MM.1S (cell line): Measurements from ENCODE around the gene MCTP2.

Experiments used
- DNase-seq: peaks from one replicate; pipeline ENCODE4 v3.0.0-alpha.2; 2015
- H2AFZ ChIP-seq: fragments of 300-600 bp; sonication (generic); 2 replicates; pipeline ENCODE4 v1.6.0; 2016; ENCODE audit warnings: antibody characterized with exemption, low read length
- H3F3A ChIP-seq: fragments of 300-600 bp; sonication (generic); 2 replicates; pipeline ENCODE4 v1.6.1; 2016; ENCODE audit warnings: mild to moderate bottlenecking, antibody characterized with exemption, low read length, moderate library complexity, mixed read lengths; ENCODE audit not compliant: insufficient read depth
- H3K27ac ChIP-seq: fragments of 300-600 bp; sonication (generic); 2 replicates; pipeline ENCODE4 v1.5.1; 2016; ENCODE audit warnings: mild to moderate bottlenecking, low read length
- H3K27me3 ChIP-seq: fragments of 300-600 bp; sonication (generic); replicated peaks from 2 replicates; pipeline ENCODE4 v1.6.0; 2016; ENCODE audit warnings: low read length; ENCODE audit not compliant: insufficient read depth
- H3K36me3 ChIP-seq: fragments of 300-600 bp; sonication (generic); replicated peaks from 2 replicates; pipeline ENCODE4 v1.6.1; 2016; ENCODE audit warnings: mild to moderate bottlenecking, low read length, mixed read lengths; ENCODE audit not compliant: insufficient read depth
- H3K4me1 ChIP-seq: fragments of 300-600 bp; sonication (generic); 2 replicates; pipeline ENCODE4 v1.6.1; 2016; ENCODE audit warnings: low read length, mixed read lengths
- H3K4me2 ChIP-seq: fragments of 300-600 bp; sonication (generic); 2 replicates; pipeline ENCODE4 v1.6.0; 2016; ENCODE audit warnings: low read depth, low read length
- H3K4me3 ChIP-seq: fragments of 300-600 bp; sonication (generic); 2 replicates; pipeline ENCODE4 v1.5.1; 2016; ENCODE audit warnings: low read length, mixed read lengths
- H3K79me2 ChIP-seq: fragments of 300-600 bp; sonication (generic); 2 replicates; pipeline ENCODE4 v1.6.1; 2016; ENCODE audit warnings: mixed run types, low read length, mixed read lengths
- H3K9ac ChIP-seq: fragments of 300-600 bp; sonication (generic); 2 replicates; pipeline ENCODE4 v1.6.1; 2016; ENCODE audit warnings: low read length, mixed read lengths
- H3K9me2 ChIP-seq: fragments of 300-600 bp; sonication (generic); replicated peaks from 2 replicates; pipeline ENCODE4 v1.6.1; 2016; ENCODE audit warnings: mild to moderate bottlenecking, low read length, mixed read lengths; ENCODE audit not compliant: insufficient read depth
- H3K9me3 ChIP-seq: fragments of 300-600 bp; sonication (generic); replicated peaks from 2 replicates; pipeline ENCODE4 v1.6.1; 2016; ENCODE audit warnings: mild to moderate bottlenecking, low read length, mixed read lengths; ENCODE audit not compliant: insufficient read depth
- H4K20me1 ChIP-seq: fragments of 300-600 bp; sonication (generic); 2 replicates; pipeline ENCODE4 v1.6.1; 2016; ENCODE audit warnings: mild to moderate bottlenecking, low read length, moderate library complexity, mixed read lengths; ENCODE audit not compliant: insufficient read depth
- EZH2 ChIP-seq: fragments of 300-600 bp; sonication (generic); optimal IDR thresholded peaks from 2 replicates; pipeline ENCODE3; 2017; ENCODE audit warnings: low read depth, mild to moderate bottlenecking, antibody characterized with exemption, low read length, mixed read lengths
- EZH2phosphoT487 ChIP-seq: fragments of 300-600 bp; sonication (generic); IDR thresholded peaks from 2 replicates; pipeline ENCODE4 v1.6.1; 2018; ENCODE audit warnings: antibody characterized with exemption, low read length
- TF ChIP-seq, protein P1 (sequence below): fragments of 300-600 bp; sonication (generic); IDR thresholded peaks from 2 replicates; pipeline ENCODE4 v1.5.1; 2016; ENCODE audit warnings: antibody characterized with exemption, low read length, mixed read lengths

Gene MCTP2

DNA sequence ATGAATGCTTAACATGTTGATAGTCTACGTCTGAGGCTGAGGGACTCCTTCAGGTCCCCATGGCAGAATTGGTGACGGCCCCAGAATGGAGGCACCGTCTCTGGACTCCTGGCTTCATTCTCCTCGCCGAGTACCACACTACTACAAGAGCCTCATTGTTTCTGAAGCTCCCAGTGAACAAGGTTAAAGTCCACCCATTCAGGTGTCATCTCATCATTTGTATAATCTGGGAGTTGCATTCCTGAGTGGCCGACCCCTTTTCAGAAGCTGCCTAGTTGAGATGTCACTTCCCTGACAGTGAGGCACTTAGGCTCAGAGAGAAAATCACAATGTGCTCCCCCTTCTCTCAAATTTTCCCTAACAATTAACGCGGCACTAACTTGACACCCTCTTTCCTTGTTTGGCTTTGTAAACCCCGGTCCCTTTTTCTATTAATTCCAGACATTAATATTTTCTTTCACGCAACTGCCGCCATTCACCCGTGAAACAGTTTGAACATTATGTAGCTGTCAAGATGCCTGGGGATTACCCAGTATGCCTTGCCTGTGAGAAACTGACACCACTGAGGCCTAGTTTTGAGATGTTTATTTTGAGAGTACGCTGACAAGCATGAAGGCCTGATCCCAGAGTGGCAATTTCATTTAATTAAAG is 105.6 kb downstream of the MCTP2 start:
- Histone ChIP-seq H3K27ac (no peak overlapping the region), H2AFZ (no peak overlapping the region), H3F3A (no peaks in the 10 kb centered on the region), H3K79me2 (no peaks in the 10 kb centered on the region), H3K4me3 (no peak overlapping the region), H3K36me3 (no peaks in the 10 kb centered on the region), H3K27me3 (no peaks in the 10 kb centered on the region), H3K9ac (no peak overlapping the region), H3K4me1 (no peaks in the 10 kb centered on the region), H3K9me3 (no peaks in the 10 kb centered on the region), H4K20me1 (no peaks in the 10 kb centered on the region), H3K9me2 (no peaks in the 10 kb centered on the region), H3K4me2 (no peak overlapping the region)
- no peak for DNase-seq
- TF ChIP-seq EZH2 = no peak
- TF ChIP-seq, protein P1, sequence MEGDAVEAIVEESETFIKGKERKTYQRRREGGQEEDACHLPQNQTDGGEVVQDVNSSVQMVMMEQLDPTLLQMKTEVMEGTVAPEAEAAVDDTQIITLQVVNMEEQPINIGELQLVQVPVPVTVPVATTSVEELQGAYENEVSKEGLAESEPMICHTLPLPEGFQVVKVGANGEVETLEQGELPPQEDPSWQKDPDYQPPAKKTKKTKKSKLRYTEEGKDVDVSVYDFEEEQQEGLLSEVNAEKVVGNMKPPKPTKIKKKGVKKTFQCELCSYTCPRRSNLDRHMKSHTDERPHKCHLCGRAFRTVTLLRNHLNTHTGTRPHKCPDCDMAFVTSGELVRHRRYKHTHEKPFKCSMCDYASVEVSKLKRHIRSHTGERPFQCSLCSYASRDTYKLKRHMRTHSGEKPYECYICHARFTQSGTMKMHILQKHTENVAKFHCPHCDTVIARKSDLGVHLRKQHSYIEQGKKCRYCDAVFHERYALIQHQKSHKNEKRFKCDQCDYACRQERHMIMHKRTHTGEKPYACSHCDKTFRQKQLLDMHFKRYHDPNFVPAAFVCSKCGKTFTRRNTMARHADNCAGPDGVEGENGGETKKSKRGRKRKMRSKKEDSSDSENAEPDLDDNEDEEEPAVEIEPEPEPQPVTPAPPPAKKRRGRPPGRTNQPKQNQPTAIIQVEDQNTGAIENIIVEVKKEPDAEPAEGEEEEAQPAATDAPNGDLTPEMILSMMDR = no peak
- TF ChIP-seq EZH2phosphoT487 = no peak

DNA sequence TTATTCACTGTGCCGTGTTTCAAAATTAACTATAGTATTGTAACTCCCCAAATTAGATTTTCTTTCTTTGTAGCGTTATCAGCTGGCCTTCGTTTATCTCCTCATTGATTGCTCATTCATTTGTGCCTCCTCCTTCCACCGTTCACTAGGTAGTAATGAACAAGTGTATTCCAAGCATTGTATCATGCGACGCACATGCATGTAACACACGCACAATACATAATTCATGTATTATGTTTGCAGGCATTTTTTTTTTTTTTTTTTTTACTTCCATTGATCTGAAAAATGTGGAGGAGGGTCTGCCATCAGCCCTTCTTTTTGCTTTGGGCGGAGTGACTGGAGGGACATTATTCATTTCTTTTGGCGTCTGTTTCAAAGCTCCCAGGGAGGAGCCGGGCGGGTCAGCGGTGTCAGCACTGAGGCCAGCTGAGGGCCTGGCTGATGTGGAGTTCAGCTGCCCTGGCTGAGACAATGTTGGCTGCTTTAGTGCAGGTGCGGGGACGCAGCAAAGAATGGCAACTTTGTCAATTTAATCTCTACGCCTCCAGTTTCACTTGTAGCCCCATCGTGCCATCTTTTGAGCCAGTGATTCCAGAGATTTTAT is 107.0 kb downstream of the MCTP2 start:
- no peak overlapping the region for H3K9ac ChIP-seq
- no peaks in the 10 kb centered on the region for H3K79me2 ChIP-seq
- no peaks in the 10 kb centered on the region for H3F3A ChIP-seq
- H3K9me3 ChIP-seq = no peaks in the 10 kb centered on the region
- H2AFZ ChIP-seq = no peak overlapping the region
- H4K20me1 ChIP-seq = no peaks in the 10 kb centered on the region
- no peak overlapping the region for H3K4me2 ChIP-seq
- no peaks in the 10 kb centered on the region for H3K9me2 ChIP-seq
- no peaks in the 10 kb centered on the region for H3K4me1 ChIP-seq
- H3K4me3 ChIP-seq = no peak overlapping the region
- H3K36me3 ChIP-seq = no peaks in the 10 kb centered on the region
- H3K27ac ChIP-seq = no peak overlapping the region
- no peaks in the 10 kb centered on the region for H3K27me3 ChIP-seq
- DNase-seq = no peak
- TF ChIP-seq, protein P1 = no peak
- no peak for TF ChIP-seq EZH2phosphoT487
- no peak for TF ChIP-seq EZH2

DNA sequence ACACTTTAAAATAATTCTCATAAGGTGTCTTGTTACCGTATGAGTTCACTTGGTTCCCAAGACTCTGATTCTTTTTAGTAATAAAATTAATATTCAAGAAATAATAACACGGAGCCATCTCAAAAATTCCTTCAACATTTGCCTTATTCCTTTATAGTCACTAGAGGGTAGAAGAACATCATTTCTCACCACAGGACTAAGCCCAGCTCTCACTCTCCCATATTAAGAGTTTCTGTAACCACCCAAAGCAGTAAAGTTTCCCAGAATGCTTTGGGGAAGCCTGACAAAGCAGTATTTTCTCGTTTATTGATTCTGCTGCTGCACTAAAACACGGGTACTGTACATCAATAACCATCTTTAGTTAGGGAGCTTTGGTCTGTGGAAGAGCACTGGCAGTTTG is 114.9 kb downstream of the MCTP2 start:
- Histone ChIP-seq H3K27ac (no peak overlapping the region), H2AFZ (no peak overlapping the region)

More for the DNA sequence above, 114.9 kb downstream of the MCTP2 start:
- no peaks in the 10 kb centered on the region for H3K9me3 ChIP-seq
- H3K36me3 ChIP-seq = no peaks in the 10 kb centered on the region
- H3K9me2 ChIP-seq = no peaks in the 10 kb centered on the region
- no peak overlapping the region for H3K4me3 ChIP-seq
- no peaks in the 10 kb centered on the region for H3F3A ChIP-seq
- H3K4me2 ChIP-seq = no peak overlapping the region
- H3K79me2 ChIP-seq = no peaks in the 10 kb centered on the region
- no peaks in the 10 kb centered on the region for H3K4me1 ChIP-seq
- H4K20me1 ChIP-seq = no peaks in the 10 kb centered on the region
- DNase-seq = no peak
- TF ChIP-seq, protein P1 = no peak
- TF ChIP-seq EZH2 = no peak
- no peak for TF ChIP-seq EZH2phosphoT487
- no peak overlapping the region for H3K9ac ChIP-seq
- no peaks in the 10 kb centered on the region for H3K27me3 ChIP-seq
